Parathyroid adenoma (tissue), 2 donors: ENCODE results near the gene B3GALNT2.
"Not testable (repeated sequence)": the region's sequence is repeated elsewhere in the genome, so short reads cannot be mapped to it uniquely, and the experiment has no call there.

ENCODE experiments used
- H2AFZ ChIP-seq: fragments of 300-600 bp; sonication (generic); one replicate; pipeline ENCODE4 v1.7.0; 2017; ENCODE audit warnings: antibody characterized with exemption, mild to moderate bottlenecking
- H3K27ac ChIP-seq: fragments of 300-600 bp; sonication (generic); one replicate; pipeline ENCODE4 v1.7.0; 2017
- H3K27me3 ChIP-seq: fragments of 300-600 bp; sonication (generic); one replicate; pipeline ENCODE4 v1.7.0; 2017; ENCODE audit warnings: low read length; ENCODE audit not compliant: control insufficient read depth, insufficient read depth
- H3K36me3 ChIP-seq: fragments of 300-600 bp; sonication (generic); one replicate; pipeline ENCODE4 v1.7.0; 2017; ENCODE audit warnings: low read length; ENCODE audit not compliant: control insufficient read depth, insufficient read depth
- H3K4me1 ChIP-seq: fragments of 300-600 bp; sonication (generic); one replicate; pipeline ENCODE4 v1.7.0; 2017; ENCODE audit warnings: control low read depth
- H3K4me2 ChIP-seq: fragments of 300-600 bp; sonication (generic); one replicate; pipeline ENCODE4 v1.7.0; 2017; ENCODE audit warnings: low read length
- H3K4me3 ChIP-seq: fragments of 300-600 bp; sonication (generic); one replicate; pipeline ENCODE4 v1.7.0; 2017; ENCODE audit warnings: low read depth, low read length
- H3K79me2 ChIP-seq: fragments of 300-600 bp; sonication (generic); one replicate; pipeline ENCODE4 v1.7.0; 2017; ENCODE audit warnings: control low read depth
- H3K9ac ChIP-seq: fragments of 300-600 bp; sonication (generic); one replicate; pipeline ENCODE4 v1.7.0; 2017; ENCODE audit warnings: mild to moderate bottlenecking
- H3K9me3 ChIP-seq: fragments of 300-600 bp; sonication (generic); one replicate; pipeline ENCODE4 v1.7.0; 2017; ENCODE audit warnings: low read length; ENCODE audit not compliant: control insufficient read depth
- CTCF ChIP-seq: fragments of 300-600 bp; sonication (generic); IDR thresholded peaks from one replicate; pipeline ENCODE4 v1.7.0; 2017; ENCODE audit warnings: antibody characterized with exemption, mild to moderate bottlenecking
- donor health status: primary hyperparathyroidism.

B3GALNT2 gene

GRCh38 chr1:235468004-235468403, 36.2 kb downstream of the B3GALNT2 start:
- no peak for TF ChIP-seq CTCF
- no peak overlapping the region for H3K9ac ChIP-seq
- H2AFZ ChIP-seq = no peak overlapping the region
- no peaks in the 10 kb centered on the region for H3K79me2 ChIP-seq
- H3K9me3 ChIP-seq = no peaks in the 10 kb centered on the region
- no peak overlapping the region for H3K4me2 ChIP-seq
- H3K4me1 ChIP-seq = no peaks in the 10 kb centered on the region
- no peaks in the 10 kb centered on the region for H3K36me3 ChIP-seq
- H3K27me3 ChIP-seq = no peaks in the 10 kb centered on the region
- H3K4me3 ChIP-seq = no peak overlapping the region
- H3K27ac ChIP-seq = no peak overlapping the region

- no peaks in the 10 kb centered on the region for H3K79me2 ChIP-seq
- H3K9ac ChIP-seq = no peak overlapping the region
- no peaks in the 10 kb centered on the region for H3K4me1 ChIP-seq
- H3K4me3 ChIP-seq = no peak overlapping the region
- H3K9me3 ChIP-seq = no peaks in the 10 kb centered on the region
- no peaks in the 10 kb centered on the region for H3K36me3 ChIP-seq
- no peak overlapping the region for H3K27ac ChIP-seq
- H2AFZ ChIP-seq = no peak overlapping the region
- no peak for TF ChIP-seq CTCF
- H3K4me2 ChIP-seq = no peak overlapping the region
- H3K27me3 ChIP-seq = no peaks in the 10 kb centered on the region
These were observed 39.2 kb downstream of the B3GALNT2 start for GRCh38 chr1:235465066-235465465.

- H3K4me2 ChIP-seq, H3K4me1 ChIP-seq, H3K27ac ChIP-seq, H3K79me2 ChIP-seq, H3K4me3 ChIP-seq, H3K9me3 ChIP-seq, H3K9ac ChIP-seq, H2AFZ ChIP-seq, H3K36me3 ChIP-seq, H3K27me3 ChIP-seq: not testable (repeated sequence)
These were observed 41.4 kb downstream of the B3GALNT2 start for GRCh38 chr1:235462832-235463231.

- Histone ChIP-seq H3K4me2 (no peak overlapping the region), H3K27me3 (no peaks in the 10 kb centered on the region), H3K4me3 (no peak overlapping the region), H3K9ac (no peak overlapping the region), H2AFZ (no peak overlapping the region), H3K79me2 (no peaks in the 10 kb centered on the region), H3K4me1 (no peaks in the 10 kb centered on the region), H3K9me3 (no peaks in the 10 kb centered on the region), H3K27ac (no peak overlapping the region), H3K36me3 (no peaks in the 10 kb centered on the region)
- no peak for TF ChIP-seq CTCF
These were observed 42.3 kb downstream of the B3GALNT2 start for GRCh38 chr1:235461954-235462353.

GRCh38 chr1:235460770-235461169, 43.5 kb downstream of the B3GALNT2 start:
- Histone ChIP-seq H3K36me3 (no peaks in the 10 kb centered on the region), H3K9me3 (no peaks in the 10 kb centered on the region), H3K9ac (no peak overlapping the region), H3K27ac (no peak overlapping the region), H3K4me3 (no peak overlapping the region), H3K27me3 (no peaks in the 10 kb centered on the region), H2AFZ (no peak overlapping the region), H3K79me2 (no peaks in the 10 kb centered on the region), H3K4me2 (no peak overlapping the region), H3K4me1 (no peaks in the 10 kb centered on the region)
- no peak for TF ChIP-seq CTCF

GRCh38 chr1:235457856-235458255, 46.4 kb downstream of the B3GALNT2 start:
- not testable (repeated sequence) for H3K4me1 ChIP-seq, H2AFZ ChIP-seq, H3K27me3 ChIP-seq, H3K4me3 ChIP-seq, H3K27ac ChIP-seq, H3K4me2 ChIP-seq, H3K79me2 ChIP-seq, H3K36me3 ChIP-seq, H3K9ac ChIP-seq, H3K9me3 ChIP-seq
